Kidney epithelial cell (primary cell): ENCODE measurements around the gene ADGRL4. TPM values are rescaled to one million over a fixed set of nuclear protein-coding genes. Genes with fewer than 3 reads are reported as not detected.
"Not testable (repeated sequence)": the region's sequence is repeated elsewhere in the genome, so short reads cannot be mapped to it uniquely, and the experiment has no call there.

Experiments used
- DNase-seq: peaks from one replicate; pipeline ENCODE4 v3.0.0-alpha.2; 2010; ENCODE audit warnings: low read depth
- H3K27me3 ChIP-seq: 2 replicates; pipeline ENCODE4 v1.6.0; 2011; ENCODE audit warnings: low read length; ENCODE audit not compliant: control insufficient read depth, insufficient read depth
- H3K36me3 ChIP-seq: 2 replicates; pipeline ENCODE4 v1.5.1; 2011; ENCODE audit warnings: low read length; ENCODE audit not compliant: control insufficient read depth, insufficient read depth
- H3K4me3 ChIP-seq: 2 replicates; pipeline ENCODE4 v1.5.1; 2011; ENCODE audit warnings: low read depth, mild to moderate bottlenecking, control low read depth, low read length
- total RNA-seq: library from RNA; depleted of rRNA; stranded (reverse); fragments of >200 nt; gene quantifications from 2 replicates; pipeline ENCODE4 v1.2.3, GENCODE V29; 2015
- TF ChIP-seq, protein P1 (sequence below): IDR thresholded peaks from 2 replicates; pipeline ENCODE4 v1.5.1; 2011; ENCODE audit warnings: mild to moderate bottlenecking, moderate library complexity, low read length, control low read depth, inconsistent platforms; ENCODE audit not compliant: insufficient read depth, poor library complexity, severe bottlenecking

The ADGRL4 gene
- total RNA-seq, 1 donor from 2014 or later: 21.8 TPM

DNA sequence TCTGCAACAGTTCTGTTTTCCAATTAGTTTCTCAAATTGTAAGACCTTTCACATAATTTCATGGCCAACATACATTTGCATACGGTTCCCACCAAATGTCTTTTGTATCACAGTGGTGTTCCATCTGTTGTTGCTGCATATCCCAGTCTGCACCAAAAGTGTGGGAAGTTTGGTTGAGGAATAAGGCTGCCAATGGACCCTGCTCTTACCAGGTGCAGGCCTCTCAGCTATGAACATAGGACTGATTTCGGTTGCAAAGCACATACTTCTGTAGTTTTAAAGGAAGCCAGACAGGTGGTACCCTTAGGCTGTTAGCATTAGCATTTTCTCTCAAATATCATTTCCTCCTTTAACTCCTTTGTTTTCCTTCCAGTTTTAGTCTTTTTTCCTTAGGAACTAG, 33.8 kb downstream of the ADGRL4 start:
- TF ChIP-seq, protein P1, sequence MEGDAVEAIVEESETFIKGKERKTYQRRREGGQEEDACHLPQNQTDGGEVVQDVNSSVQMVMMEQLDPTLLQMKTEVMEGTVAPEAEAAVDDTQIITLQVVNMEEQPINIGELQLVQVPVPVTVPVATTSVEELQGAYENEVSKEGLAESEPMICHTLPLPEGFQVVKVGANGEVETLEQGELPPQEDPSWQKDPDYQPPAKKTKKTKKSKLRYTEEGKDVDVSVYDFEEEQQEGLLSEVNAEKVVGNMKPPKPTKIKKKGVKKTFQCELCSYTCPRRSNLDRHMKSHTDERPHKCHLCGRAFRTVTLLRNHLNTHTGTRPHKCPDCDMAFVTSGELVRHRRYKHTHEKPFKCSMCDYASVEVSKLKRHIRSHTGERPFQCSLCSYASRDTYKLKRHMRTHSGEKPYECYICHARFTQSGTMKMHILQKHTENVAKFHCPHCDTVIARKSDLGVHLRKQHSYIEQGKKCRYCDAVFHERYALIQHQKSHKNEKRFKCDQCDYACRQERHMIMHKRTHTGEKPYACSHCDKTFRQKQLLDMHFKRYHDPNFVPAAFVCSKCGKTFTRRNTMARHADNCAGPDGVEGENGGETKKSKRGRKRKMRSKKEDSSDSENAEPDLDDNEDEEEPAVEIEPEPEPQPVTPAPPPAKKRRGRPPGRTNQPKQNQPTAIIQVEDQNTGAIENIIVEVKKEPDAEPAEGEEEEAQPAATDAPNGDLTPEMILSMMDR: no peak
- Histone ChIP-seq H3K27me3 (no peaks in the 10 kb centered on the region), H3K36me3 (no peaks in the 10 kb centered on the region), H3K4me3 (no peak overlapping the region)
- no peak for DNase-seq

DNA sequence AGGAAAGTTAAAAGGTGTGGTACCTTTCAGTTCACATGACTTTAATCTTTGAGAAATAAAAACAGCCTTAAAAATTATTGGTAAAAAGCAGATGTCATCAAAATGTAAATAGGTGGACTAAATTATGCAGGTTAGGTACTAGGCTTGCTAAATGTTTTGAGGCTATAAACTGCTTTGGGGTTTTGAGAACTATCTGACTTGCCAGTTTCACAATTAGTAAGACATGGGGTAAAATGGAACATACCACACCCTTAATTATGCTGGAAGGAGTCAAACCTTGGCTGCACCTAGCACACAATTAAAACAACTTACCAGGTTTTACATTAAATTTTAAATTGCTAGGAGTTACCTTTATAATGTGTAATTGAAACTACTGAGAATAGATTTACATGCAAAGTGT, 39.4 kb downstream of the ADGRL4 start:
- not testable (repeated sequence) for H3K4me3 ChIP-seq, DNase-seq, H3K36me3 ChIP-seq, H3K27me3 ChIP-seq

DNA sequence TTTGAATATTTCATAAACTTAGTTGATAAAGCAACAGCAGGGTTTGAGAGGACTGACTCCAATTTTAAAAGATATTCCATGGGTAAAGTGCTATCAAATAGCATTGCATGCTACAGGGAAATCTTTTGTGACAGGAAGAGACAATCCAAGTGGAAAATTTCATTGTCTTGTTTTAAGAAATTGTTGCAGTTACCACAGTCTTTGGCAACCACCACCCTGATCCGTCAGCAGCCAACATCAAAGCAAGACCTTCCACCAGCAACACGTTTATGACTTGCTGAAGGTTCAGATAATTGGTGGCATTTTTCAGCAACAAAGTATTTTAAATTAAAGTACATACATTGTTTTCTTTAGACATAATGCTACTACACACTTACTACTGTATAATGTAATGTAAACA, 47.8 kb downstream of the ADGRL4 start:
- Histone ChIP-seq H3K36me3 (no peaks in the 10 kb centered on the region), H3K27me3 (no peaks in the 10 kb centered on the region), H3K4me3 (no peak overlapping the region)
- no peak for DNase-seq
- TF ChIP-seq, protein P1: no peak

DNA sequence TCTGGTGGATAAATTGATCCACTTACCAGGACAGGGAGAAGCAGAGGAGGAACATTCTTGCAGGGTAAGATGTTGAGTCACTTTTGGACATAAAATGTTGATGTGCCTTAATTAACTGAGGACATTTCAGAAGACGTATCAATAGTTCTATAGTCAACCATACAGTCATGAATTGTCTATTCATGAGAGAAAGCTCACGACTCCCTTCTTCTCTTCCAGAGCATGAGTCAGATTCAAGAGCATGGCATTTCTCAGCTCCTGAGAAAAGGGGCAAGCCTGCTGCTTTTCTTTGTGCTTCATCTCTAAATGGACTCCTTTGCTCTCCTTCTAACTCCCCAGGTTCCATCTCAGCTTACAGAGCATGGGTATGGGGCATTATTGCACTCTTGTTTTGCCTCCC, 55.7 kb downstream of the ADGRL4 start:
- H3K36me3 ChIP-seq: no peaks in the 10 kb centered on the region
- no peaks in the 10 kb centered on the region for H3K27me3 ChIP-seq
- no peak for DNase-seq
- H3K4me3 ChIP-seq: no peak overlapping the region
- TF ChIP-seq, protein P1: no peak

DNA sequence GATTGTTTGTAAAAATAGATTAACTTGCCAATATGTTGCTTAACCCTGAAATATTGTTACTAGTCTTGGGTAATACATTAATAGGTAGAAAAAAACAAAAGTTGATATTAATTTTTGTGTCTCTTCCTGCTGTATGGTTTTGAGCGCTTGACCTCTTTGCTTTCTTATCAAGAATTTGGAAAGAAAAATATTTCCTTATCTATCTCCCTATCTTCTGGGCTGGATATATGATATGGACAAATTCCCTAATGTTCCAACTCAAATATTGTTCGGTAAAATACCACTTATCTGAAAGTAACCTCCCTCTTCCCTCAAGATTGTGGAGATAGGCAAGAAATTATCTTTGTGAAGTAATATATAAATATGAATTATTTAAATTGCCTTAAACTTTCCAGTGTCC, 57.3 kb downstream of the ADGRL4 start:
- no peak overlapping the region for H3K4me3 ChIP-seq
- H3K36me3 ChIP-seq: no peaks in the 10 kb centered on the region
- no peaks in the 10 kb centered on the region for H3K27me3 ChIP-seq
- DNase-seq: no peak
- TF ChIP-seq, protein P1: no peak

DNA sequence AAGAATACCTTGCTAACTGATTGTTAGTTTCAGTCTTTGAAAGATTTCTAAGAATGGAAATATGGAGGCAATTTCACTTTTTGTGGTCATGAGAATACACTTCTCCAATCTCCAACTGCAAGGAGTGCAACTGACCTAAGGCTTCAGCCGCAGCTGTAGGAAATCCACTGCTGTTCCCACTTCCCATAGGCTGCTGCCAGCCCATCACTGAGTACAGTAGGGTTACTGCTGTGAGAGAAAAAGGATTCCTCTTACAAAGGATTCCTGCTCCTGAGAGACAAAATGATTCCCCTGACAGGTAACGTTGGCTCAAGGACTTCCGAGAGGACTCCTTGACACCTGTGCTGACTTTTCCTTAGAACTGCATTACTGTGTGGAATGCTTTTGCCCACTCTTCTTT, 87.4 kb downstream of the ADGRL4 start:
- Histone ChIP-seq H3K36me3 (no peaks in the 10 kb centered on the region), H3K4me3 (no peak overlapping the region), H3K27me3 (no peaks in the 10 kb centered on the region)
- TF ChIP-seq, protein P1: no peak
- no peak for DNase-seq
